ENCODE measurements around the gene MORN5.
A peak's percentile ranks its signal among the peaks of the same experiment; 100 is the strongest.

The MORN5 gene

DNA sequence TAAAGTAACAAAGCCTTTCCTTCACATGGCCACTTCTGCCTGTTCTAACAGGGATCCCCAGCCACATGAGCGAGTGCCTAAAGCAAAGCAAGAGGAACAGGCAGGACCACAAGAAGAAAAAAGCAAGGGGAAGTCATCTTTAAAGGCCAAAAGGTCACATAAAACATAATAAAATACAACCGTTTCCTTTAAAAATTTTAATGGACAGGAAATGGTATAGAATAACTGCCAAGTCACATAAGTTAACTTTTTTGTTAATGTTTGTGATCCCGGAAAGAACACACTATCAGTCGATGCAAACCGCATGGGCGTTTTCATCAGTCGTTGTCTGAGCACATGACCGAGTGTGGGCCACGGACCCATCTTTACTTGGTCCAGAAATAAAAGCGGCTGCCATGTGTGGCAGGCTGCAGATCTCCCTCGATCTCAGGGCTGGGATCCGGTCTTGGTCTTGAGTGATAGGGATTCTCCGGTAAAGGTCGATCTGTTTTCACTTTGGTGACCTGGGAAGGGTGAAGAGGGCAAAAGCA lies 15.8 kb upstream of the MORN5 start:
- no peak for DNase-seq (ENCODE audit: low spot score)

DNA sequence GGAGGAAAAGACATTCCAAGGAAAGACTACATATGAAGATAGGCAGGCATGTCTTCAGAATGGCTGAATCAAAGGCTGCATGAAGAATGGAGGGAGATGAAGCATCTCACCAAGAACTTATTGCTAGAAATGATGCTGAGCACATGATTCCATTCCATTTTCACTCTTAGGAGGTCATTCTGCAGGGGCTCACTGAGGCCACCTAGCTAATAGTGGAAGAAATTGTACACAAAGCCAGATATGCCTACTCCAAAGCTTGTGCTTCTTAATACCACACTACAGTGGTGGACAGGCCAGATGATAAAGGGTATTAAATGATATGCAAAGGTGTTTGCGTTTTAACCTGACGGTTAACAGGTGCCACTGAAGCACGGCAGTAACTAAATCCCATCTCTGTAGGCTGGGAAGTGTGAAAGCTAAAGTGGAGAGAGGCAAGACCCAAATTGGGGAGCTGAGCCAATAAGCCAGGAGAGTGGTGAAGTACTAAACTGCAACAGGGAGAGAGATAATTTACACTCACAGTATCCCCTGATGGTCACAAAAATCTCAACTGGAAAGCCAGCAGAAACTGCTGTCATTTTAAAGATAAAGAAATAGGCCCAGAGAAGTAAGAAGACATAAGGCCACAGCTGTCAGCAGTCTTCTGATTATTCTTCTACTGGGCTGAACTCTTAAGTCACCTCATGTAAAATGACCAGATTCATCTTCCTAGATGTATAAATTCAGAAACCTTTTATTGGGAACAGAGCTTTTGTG lies 14.7 kb upstream of the MORN5 start:
- DNase-seq (ENCODE audit: low spot score) = no peak

- DNase-seq (ENCODE audit: low spot score) = no peak
Measured at GRCh38 chr9:122145592-122145863, 14.2 kb upstream of the MORN5 start.

DNA sequence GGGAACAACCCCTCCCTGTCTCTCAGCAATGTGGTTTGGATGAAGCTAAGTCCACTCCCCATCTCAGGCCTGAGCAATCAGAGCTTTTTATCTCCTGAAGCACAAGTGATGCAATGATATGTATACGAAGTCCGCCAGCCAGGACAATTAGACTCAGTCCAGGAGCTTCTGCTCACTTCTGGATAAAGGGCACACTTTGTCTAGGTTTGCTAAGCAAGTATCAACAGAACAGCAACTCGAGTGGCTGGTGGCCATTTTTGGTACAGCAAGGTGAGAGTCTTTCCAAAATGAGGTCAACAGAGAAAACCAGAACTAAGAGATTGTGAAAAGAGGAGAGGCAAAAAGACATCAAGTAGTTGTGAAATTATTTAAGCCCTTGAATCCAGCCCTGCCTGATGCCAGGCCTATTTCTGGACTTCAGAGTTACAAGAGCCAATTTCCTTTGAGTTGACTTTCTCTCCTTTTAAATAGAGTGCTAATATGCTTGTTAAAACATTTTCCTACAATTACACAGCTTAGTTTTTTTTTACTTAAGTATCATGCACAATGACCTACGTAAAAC lies 8.4 kb upstream of the MORN5 start:
- DNase-seq (ENCODE audit: low spot score) = no peak

- no peak for DNase-seq (ENCODE audit: low spot score)
Measured at GRCh38 chr9:122155796-122156195, 3.9 kb upstream of the MORN5 start.

DNA sequence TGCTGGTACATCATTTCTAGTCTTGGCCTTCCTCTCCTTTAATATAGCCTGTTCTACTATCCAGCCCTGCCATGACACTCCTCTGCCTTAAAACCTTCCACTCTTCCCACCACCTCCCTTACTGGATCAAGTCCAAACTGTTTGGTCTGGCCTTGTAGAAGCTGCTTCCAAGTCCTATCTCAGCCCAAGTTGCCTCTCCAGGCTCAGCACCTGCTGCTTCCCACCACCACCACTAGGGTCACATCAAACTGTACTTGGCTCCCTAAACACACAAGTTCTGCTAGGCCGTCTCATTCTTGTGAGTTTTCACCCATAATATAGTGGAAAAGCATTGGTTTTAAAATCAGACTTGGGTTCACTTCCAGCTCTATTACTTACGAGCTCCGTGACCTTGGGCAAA lies 1.5 kb upstream of the MORN5 start:
- DNase-seq (ENCODE audit: low spot score) = peak; percentile 40

DNA sequence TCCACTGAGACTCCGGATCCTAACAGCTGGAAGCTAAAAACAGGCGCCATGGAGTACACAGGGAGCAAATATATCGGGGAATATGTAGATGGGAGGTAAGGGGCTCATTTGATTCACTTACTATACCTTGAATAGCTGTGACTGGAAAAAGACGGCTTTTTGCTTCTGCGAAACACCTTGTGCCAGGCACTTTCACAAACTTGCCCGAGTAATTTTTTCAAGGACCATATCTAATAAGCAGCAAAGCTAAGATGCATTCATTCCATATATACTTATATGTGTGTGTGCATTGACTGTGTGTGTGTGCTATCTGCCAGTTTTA lies 178 bp downstream of the MORN5 start:
- no peak for DNase-seq (ENCODE audit: low spot score)

- no peak for DNase-seq (ENCODE audit: low spot score)
Measured at GRCh38 chr9:122162415-122162814, 2.7 kb downstream of the MORN5 start.

- DNase-seq (ENCODE audit: low spot score) = no peak
Measured at GRCh38 chr9:122164286-122164685, 4.6 kb downstream of the MORN5 start.

- no peak for DNase-seq (ENCODE audit: low spot score)
Measured at GRCh38 chr9:122168356-122168755, 8.6 kb downstream of the MORN5 start.

DNA sequence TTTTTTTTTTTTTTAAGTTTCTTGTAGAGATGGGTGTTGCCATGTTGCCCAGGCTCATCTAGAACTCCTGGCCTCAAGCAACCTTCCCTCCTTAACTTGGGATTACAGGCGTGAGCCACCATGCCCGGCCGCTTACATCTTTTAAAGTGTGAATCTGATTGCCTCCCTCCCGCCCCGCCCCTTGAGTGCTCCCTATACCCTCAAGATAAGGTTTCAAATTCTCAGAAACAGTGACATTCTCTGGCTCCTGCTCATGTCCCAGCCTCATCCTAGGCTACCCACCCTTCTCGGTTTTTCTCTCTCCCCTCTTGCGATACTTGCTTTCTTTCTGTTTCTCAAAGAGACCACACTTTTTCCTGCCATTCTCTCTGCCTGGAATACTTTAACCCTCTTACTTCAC lies 12.4 kb downstream of the MORN5 start:
- no peak for DNase-seq (ENCODE audit: low spot score)

GRCh38 chr9:122173670-122174069 lies 14.0 kb downstream of the MORN5 start:
- no peak for DNase-seq (ENCODE audit: low spot score)

GRCh38 chr9:122176916-122177315 lies 17.2 kb downstream of the MORN5 start:
- no peak for DNase-seq (ENCODE audit: low spot score)

DNA sequence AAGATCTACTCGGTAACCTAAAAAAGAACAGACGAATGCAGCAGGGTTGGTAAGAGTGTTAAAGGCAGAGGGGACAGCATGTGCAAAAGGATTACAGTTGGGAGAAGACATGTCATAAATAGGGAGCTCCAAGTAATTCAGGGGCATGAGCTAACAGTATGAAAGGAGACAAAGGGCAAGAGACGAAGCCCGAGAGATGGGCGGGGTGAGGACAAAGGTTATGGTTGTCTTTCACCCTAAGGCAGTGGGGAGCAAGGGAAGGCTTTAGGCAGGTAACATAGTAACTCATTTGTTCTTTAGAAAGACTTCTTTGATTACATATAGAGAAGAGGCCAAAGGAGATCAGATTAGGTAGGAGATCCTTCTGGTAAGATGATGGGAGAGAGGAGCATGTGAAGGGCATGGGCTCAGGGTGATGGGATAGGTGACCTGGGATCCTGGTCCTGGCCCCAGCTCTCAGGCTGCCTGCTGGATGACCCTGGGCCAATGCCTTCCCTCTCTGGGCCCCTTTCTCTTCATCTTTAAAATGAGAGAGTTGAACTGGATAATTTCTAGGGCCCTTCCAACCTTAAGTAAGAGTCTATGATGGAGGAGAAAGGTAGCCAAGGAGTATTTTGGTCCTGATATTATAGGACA lies 19.5 kb downstream of the MORN5 start:
- no peak for DNase-seq (ENCODE audit: low spot score)

- DNase-seq (ENCODE audit: low spot score) = peak; percentile 67
Measured at GRCh38 chr9:122179690-122180074, 20.0 kb downstream of the MORN5 start.

- DNase-seq (ENCODE audit: low spot score) = peak; percentile 85
Measured at GRCh38 chr9:122180633-122181032, 20.9 kb downstream of the MORN5 start.

GRCh38 chr9:122183501-122183900 lies 23.8 kb downstream of the MORN5 start:
- DNase-seq (ENCODE audit: low spot score) = no peak

GRCh38 chr9:122184551-122184950 lies 24.8 kb downstream of the MORN5 start:
- no peak for DNase-seq (ENCODE audit: low spot score)

DNA sequence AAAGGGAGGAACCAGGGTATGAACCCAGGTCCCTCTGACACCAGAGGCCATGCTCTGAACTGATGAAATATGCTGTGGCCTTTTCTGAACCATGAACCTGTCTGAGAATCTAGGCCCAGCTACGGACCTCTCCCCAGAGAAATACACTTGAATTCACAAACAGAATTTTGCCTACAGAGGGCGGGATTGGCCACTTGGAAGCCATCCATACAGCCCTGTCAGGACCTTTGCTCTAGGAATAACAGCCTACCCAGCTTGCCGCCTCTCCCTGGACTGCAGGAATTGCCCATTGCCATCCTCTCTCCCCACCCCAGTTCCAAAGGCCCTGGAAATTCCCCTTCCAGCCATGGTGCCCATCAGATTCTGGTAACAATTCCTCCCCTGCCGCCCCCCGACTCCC lies 26.6 kb downstream of the MORN5 start:
- DNase-seq (ENCODE audit: low spot score) = no peak

GRCh38 chr9:122186777-122187470 lies 27.2 kb downstream of the MORN5 start:
- DNase-seq (ENCODE audit: low spot score) = no peak

- DNase-seq (ENCODE audit: low spot score) = no peak
Measured at GRCh38 chr9:122188369-122188768, 28.7 kb downstream of the MORN5 start.

DNA sequence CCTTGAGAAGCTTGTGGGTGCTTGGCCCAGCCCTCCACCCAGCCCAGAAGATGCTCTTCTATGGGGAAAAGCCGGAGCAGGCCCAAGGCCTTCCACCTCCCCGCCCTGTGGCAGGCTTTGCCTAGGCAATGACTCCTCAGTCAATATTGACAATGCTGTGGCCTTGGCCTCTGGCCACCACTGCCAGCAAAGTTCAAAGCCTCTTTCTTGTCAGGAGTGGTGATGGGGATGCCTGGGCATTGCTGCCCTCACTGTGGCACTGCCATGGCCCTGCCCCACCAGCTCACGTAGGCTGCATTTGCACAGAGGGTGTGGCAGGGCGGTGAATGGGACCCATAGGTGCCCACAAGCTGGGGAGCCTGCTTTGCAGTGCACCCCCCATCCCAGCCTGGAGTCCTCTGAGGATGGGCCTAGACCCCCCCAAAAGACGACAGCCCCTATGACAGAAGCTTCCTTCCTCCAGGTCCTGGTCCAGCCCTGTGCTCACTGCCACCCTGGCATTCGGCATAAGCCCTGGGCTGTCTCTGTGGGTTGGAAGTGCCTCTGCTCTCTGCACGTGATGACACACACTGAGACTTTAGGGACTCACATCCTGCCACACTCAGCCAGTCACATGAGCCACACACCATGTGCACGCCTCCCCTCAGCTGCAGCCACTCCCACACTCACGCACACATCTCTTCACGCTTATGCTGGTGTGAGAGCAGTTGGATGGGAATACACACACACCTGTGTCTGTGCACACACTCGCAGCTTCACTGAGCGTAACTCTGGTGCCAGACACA lies 31.1 kb downstream of the MORN5 start:
- no peak for DNase-seq (ENCODE audit: low spot score)

Measured in COLO829 (cell line).